NCI-H748 treated with DMSO at 0.1 percent for 48 hours (cell line): ENCODE measurements around the gene RERE.

Source experiments
- DNase-seq: peaks from one replicate; lab custom pipeline; 2025; lab: John Stamatoyannopoulos, UW

The RERE gene

DNA sequence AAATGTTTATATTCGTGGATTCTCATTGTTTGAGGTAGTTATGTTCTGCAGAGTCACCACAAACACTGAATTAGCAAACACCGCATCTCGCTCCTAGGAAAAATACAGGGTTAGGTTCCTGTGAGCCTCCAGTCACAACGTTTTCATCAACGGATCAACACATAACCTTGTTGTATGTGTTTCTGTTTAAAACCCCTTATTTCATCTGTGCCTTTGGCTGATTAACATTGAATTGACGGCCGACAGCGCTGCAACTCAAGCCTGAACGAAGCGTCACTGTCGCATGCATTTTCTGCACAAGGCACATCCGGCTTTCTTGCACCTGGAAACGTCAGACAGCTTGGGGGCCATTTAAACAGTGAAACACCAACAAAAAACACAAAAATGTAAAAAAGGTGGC is 491.2 kb downstream of the RERE start:
- DNase-seq = no peak

DNA sequence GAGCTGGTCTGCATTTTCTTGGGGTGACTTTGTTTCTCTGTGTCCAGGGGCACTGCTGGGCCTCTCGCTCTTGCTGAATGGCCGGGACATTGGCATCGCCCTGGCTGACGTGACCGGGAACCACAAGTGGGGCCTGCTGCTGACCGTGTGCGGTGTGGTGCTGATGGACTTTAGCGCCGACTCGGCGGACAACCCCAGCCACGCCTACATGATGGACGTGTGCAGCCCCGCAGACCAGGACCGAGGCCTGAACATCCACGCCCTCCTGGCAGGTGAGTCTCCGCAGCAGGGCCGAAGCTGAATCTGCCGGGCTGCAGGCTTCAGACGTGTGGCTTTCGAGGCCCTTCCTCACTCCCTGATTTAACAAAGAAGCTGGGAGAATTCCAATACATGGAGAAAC is 491.7 kb downstream of the RERE start:
- no peak for DNase-seq

DNA sequence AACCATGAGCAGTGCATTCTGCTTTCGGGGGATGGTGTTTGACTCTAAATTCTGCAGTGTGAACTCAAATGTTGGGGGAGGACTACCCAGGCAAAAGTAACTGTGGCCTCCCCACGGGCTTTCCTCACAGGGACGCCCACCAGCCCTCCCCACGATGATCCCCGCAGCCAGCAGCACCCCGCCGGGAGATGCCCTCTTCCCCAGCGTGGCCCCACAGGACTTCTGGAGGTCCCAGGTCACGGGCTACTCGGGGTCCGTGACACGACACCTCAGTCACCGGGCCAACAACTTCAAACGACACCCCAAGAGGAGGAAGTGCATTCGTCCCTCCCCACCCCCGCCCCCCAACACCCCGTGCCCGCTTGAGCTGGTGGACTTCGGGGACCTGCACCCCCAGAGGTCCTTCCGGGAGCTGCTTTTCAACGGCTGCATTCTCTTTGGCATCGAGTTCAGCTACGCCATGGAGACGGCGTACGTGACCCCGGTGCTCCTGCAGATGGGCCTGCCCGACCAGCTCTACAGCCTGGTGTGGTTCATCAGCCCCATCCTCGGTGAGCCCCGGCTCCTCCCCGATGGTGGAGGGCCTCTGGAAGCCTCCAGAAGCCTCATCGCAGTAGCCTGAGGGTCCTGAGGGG is 493.1 kb downstream of the RERE start:
- no peak for DNase-seq

DNA sequence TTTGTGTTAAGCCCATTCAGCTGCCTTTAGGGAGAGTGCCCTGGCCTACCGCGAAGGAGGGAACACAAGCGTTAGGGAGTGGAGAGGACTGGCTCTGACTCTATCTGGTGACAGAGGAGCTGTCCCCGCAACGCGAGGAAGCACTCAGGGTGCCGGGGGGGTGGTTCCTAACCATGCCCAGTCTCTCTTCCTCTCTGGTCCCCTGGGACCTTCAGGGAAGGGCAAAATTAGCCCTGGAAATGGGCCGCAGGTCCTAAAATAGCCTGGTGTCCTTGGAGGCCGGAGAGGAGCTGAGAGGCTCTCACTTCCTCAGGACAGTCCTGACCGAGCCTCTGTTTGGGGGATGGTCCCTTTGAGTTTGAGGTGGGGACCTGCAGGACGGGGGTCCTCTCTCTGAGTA is 493.7 kb downstream of the RERE start:
- no peak for DNase-seq

DNA sequence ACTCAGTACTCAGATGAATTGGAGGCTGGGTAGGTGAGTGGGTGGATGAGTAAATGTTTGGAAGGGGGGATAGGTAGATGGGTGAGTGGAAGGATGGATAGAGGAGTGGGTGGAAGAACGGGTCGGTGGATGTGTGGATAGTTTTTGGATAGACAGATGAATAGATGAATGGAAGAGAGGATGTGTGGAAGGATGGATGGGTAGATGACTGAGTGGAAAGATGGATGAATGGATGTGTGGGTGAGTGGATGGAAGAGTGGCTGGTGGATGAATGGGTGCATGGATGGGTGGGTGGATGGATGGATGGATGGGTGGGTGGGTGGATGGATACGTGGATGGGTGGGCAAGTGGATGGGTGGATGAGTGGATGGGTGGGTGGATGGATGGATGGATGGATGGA is 495.8 kb downstream of the RERE start:
- no peak for DNase-seq

DNA sequence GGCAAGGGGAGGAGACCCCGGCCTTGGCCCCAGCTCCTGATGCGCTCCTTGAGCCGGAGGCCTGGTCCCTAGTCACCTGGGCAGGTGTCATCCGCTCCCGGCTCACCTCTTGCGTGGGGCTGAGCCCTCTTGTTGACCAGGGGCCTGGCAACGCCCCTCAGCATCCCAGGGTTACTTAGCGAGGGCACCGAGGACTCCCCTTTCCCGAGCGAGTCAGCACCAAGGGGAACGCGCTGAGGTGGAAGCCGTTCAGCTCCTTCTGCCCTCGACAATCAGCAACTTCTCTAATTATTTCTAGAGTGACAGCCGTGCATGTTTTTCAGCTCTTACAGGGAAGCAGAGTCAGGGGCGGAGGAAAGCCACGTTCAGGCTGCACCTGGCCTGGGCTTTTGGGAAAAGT is 499.0 kb downstream of the RERE start:
- peak; percentile 6 for DNase-seq

DNA sequence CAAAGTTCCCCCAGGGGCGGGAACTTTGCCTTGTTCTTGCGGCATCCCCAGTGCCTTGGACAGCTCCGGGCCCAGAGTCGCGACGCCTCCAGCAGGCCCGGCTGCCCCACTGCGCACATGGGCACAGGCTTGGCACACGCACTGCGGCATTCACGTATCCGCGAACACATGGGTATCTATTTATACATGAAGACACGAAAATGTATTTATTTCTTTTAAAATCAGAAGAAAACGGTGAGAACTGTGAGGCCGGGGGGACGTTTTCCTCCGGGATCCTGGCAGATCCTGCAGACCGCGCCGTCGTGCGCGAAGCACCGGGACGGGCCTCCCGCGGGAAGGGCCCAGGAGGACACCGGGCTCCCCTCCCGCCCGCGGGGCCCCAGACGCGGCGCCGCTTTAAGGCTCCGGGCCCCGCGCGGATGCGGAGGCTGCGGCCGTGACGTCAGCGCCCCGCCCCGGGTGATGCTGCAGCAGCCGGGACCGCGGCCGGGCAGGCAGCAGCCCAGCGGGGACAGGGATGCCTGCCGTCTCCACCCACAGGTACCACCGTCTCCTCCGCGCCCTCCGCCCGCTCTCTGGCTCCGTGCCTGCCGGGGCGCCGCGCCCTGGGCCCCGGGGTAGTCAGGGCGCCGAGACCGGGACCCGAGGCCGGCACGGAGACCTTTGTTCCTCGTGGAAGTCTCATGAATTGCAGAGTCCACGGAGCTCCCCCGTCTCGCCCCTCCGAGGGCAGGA is 499.6 kb downstream of the RERE start, which contains the start of gene SLC45A1:
Gene SLC45A1, plus strand, starts transcription at position 468 of the 735 bp plus-strand sequence. CDS start 6,216 bp downstream, outside the sequence.
- DNase-seq = peak; percentile 28

DNA sequence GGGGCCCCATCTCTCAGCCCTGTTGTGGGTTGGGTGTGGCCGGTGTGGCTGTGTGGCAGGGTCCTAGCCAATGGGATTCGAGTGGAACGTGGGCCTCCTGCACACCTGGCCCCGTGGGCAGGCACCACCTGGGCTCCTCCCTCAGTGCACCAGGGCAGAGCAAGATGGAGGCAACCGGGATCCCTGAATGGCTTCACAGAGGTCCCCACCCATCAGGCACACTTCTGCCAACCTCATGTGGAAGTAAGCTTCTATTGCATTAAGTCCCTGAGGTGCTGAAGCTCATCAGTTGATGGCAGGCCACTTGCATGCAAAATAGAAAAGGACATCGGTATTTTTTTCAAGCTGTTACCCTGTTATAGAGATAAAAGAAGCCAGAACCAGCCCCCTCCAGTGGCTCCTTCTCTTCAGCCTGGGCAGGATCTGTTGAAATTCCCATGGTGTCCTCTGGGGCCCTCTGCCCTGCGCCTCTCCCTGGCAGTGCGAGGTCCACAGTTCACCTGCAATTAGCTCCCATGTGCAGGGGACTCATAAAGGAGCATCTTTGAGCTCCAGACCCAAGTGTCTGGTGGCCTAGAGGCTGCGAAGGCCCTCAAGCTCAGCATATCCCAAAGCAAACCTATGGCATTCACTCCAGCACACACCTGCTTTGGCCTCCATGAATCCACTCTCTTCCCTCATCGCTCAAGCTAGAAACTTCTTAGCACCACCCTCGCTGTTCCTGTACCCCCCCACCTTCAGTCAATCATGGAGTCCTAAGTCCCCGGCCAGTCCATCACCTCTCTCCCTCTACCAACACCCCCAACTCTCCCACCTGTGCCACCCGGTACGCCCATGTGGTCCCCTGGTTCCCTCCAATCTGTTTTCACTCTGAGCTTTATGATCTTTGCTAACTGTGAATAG is 501.6 kb downstream of the RERE start:
- DNase-seq = no peak

DNA sequence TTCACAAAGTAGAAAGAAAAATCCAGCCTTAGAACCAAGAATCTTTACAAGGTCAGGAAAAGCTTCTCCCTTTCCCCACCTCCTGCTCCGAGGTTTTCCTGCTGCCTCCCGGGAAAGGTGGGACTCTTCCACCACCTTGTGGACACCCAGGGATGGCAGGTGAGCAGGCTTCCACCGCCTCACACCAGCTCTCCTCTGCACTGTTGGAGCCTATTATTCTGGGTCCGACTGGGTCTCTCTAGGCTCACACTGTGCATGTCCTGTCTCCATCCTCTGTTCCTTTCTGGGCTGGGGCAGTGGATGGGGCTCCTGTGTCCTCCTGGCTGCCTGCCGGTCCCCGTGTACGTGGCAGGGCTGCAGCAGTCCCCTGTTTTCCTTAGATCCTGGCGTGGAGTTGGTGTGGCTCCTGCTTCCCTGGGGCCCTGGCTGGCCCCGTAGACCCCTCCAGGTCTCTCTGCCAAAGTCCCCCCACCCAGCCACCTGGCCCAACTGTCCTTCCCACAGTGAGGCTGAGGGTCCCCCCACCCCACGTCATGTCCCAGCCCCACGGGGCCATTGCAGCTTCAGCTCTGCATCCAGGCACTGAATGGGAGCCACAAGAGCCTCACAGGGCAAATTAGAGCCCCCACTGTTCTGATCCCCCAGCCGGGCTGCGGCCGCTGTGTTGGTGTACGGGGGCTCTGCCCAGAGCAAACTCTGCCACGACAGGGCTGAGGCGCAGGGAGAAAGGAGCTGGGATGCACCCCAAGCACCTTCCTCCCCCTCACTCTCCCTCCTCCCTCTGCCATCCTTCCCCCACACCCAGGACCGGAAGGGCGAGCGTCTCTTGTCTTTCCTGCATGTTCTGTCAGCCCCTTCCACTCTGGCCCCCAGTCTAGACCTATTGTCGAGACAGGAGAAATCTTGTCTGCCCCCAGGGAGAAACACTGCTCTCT is 502.8 kb downstream of the RERE start:
- peak; percentile 24 for DNase-seq

DNA sequence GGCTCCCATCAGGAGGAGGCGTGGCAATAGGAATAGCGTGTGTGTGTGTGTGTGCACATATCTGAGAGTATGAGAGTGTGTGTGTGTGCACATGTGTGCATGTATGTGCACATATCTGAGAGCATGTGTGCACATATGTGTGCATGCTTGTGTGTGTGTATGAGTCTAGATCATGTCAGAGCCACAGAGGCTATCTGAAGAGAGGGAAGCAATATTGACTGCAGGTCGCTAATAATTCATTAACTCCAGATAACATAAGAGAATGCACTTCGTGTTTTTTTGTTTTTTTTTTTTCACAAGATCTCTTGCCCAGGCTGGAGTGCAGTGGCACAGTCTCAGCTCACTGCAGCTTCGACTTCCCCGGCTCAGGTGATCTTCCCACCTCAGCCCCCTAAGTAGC is 504.2 kb downstream of the RERE start:
- no peak for DNase-seq

DNA sequence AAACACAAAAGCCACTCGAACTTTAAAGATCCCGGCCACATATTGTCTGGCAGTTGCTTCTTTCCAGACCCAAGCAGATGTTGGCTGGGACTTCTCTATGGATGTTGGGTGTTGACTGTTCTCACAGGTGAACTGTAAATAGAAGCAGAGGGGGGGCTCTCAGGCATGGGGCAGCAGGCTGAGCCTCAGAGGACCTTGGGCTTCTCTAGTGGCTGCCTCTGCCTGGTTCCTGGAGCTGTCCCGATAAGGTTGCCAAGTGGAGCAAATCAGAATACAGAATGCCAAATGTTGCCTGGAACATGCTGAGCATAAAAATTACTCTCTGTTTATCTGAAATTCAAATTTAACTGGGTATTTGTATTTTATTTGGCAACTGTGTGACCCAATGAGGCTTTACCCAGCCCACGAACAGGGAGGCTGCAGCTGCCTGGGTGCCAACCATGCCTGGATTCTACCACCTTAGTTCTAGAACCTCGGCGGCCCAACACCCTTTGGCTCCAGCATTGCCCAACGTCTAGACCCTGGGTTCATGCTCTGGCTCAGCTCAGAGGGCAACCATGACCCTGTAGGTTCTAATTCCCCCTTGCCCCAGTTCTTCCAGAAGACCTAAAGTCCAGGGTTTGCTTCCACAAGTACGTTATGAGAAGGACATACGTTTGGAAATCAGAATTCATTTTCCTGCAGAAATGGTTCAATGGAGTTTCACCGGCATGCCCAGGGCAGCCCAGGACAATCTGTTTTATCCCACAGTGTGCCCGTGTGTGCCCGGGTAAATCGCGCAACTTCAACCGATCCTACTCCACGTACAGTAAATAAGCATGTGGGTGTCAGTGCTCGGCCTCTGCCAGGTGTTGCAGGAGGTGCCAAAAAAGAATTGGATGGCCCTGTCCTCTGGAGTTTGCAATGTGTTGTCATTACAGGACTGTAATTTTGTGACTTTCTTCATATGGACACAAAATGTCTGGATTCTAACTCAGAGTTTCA is 504.9 kb downstream of the RERE start:
- no peak for DNase-seq

DNA sequence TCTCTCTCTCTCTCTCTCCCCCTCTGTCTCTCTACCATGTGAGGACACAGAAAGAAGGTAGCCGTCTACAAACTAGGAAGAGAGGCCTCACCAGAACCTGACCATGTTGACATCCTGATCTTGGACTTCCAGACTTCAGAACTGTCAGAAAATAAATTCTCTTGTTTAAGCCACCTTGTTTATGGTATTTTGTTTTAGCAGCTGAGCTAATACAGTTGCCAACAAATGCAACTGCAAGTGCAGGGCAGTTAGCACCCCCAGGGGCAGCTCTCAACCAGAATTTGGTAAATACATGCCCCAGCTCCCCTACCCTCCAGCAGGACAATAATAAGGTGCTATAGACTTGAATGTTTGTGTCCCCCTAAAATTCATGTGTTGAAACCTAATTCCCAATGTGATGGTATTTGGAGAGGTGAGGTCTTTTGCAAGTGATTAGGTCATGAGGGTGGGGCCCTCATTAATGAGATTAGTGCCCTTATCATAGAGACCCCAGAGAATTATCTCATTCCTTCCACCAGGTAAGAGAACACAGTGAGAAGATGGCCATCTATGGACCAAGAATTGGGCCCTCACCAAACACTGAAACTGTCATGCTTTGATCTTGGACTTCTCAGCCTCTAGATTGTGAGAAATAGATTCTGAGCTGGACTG is 506.2 kb downstream of the RERE start:
- DNase-seq = no peak

DNA sequence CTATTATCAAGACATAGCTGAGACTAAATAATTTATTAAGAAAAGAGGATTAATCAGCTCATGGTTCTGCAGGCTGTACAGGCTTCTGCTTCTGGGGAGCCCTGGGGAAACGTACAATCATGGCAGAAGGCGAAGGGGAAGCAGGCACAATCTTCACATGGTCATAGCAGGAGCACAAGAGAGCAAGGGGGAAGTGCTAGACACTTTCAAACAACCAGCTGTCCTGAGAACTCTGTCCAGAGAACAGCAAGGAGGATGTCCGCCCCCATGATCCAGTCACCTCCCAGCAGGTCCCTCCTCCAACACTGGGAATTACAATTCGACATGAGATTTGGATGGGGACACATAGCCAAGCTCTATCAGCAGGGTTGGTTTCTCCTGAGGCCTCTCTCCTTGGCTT is 509.8 kb downstream of the RERE start:
- DNase-seq = no peak

DNA sequence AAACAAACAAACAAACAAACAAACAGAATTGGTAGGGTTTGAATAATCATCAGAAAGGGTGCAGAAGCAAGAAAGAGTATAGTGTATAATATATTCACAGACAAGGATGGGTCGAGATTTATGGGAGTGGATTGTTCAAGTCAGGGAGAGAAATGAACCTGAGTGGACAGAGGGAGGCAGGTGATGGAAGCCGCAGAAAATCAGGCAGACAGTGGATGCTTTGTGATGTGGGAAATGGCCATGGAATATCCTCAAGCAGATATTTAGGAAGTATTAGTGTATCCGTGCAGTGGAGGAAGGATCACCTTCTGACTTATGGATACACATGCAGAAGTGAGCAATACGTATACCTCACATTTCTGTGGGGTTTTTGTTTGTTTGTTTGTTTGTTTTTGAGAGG is 513.6 kb downstream of the RERE start:
- DNase-seq = no peak

DNA sequence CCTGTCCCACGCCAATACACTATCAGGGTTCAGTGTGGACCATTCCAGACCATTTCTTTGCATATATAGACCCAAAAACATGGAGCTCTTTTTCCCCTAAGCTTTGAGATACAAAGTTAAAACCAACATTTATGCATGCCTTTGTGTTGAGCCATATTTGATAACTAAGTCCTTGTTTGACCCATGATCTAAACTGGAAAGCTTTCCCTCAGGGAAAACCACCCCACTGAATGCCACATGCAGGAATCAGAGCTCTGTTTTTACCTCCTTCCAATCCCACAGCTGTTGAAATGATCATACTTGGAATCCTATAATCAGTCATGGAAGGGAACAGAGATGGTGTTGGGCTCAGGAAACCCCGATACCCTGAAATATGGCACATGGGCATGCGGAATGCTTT is 514.3 kb downstream of the RERE start:
- no peak for DNase-seq
